Measurements from ENCODE around the gene MELK.
A peak's percentile ranks its signal among the peaks of the same experiment; 100 is the strongest.

The MELK gene

DNA sequence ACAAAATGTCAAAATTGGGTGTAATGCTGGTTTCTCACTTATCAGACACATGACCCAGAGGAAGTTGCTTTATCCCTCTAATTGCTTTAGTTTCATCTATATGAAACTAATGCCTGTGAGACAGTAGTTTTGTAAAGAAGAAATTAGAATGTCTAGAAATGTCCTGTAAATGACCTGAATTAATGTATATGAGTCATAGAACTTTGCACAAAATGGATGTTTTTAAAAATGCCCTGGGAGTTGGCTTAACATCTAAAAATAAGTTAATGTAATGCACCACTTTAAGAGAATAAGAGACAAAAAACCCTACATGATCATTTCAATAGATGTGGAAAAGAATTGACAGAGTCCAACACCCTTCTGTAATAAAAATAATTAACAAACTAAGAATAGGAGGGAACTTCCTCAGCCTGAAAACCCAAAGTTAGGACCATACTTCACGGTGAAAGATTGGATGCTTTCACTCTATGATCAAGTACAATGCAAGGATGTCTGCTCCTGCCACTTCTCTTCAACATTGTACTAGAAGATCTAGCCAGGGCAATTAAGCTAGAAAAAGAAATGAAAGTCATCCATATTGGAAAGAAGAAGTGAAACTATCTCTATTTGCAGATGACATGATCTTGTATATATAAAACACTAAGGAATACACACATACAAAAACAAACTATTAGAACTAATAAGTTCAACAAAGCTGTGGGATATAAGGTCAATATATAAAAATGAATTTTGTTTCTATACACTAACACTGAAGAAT, 117.9 kb downstream of the MELK start:
- H3K4me1 ChIP-seq (ENCODE audit: low read length) = 0 out of 2 replicates have a peak, but pooled peaks cover 11% of the 10 kb centered on the region
- H3K4me2 ChIP-seq (ENCODE audit: low read depth, low read length) = no peak overlapping the region
- TF ChIP-seq, protein P1, sequence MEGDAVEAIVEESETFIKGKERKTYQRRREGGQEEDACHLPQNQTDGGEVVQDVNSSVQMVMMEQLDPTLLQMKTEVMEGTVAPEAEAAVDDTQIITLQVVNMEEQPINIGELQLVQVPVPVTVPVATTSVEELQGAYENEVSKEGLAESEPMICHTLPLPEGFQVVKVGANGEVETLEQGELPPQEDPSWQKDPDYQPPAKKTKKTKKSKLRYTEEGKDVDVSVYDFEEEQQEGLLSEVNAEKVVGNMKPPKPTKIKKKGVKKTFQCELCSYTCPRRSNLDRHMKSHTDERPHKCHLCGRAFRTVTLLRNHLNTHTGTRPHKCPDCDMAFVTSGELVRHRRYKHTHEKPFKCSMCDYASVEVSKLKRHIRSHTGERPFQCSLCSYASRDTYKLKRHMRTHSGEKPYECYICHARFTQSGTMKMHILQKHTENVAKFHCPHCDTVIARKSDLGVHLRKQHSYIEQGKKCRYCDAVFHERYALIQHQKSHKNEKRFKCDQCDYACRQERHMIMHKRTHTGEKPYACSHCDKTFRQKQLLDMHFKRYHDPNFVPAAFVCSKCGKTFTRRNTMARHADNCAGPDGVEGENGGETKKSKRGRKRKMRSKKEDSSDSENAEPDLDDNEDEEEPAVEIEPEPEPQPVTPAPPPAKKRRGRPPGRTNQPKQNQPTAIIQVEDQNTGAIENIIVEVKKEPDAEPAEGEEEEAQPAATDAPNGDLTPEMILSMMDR (IDR thresholded peaks at IDR 0.05; ENCODE audit: low read length) = no peak
- no peak for TF ChIP-seq EZH2 (optimal IDR thresholded peaks at IDR 0.05; ENCODE audit: low read depth, low read length)
- TF ChIP-seq EZH2phosphoT487 (IDR thresholded peaks at IDR 0.05; ENCODE audit: low read length) = no peak
- no peaks in the 10 kb centered on the region for H3K9me3 ChIP-seq (replicated peaks; ENCODE audit: insufficient read depth, low read length)
- no peaks in the 10 kb centered on the region for H3K36me3 ChIP-seq (replicated peaks; ENCODE audit: insufficient read depth, low read length)
- H4K20me1 ChIP-seq (ENCODE audit: insufficient read depth, low read length) = no peaks in the 10 kb centered on the region
- H3K27me3 ChIP-seq (replicated peaks; ENCODE audit: insufficient read depth, low read length) = no peaks in the 10 kb centered on the region
- no peak overlapping the region for H2AFZ ChIP-seq (ENCODE audit: low read length)
- peak; percentile 21 for DNase-seq
- H3K27ac ChIP-seq (ENCODE audit: low read length) = no peak overlapping the region
- no peak overlapping the region for H3K4me3 ChIP-seq (ENCODE audit: low read length)
- no peak overlapping the region for H3K9ac ChIP-seq (ENCODE audit: low read length)
- no peaks in the 10 kb centered on the region for H3K79me2 ChIP-seq (ENCODE audit: low read length)
- no peaks in the 10 kb centered on the region for H3F3A ChIP-seq (ENCODE audit: insufficient read depth, low read length)
- no peaks in the 10 kb centered on the region for H3K9me2 ChIP-seq (replicated peaks; ENCODE audit: insufficient read depth, low read length)

DNA sequence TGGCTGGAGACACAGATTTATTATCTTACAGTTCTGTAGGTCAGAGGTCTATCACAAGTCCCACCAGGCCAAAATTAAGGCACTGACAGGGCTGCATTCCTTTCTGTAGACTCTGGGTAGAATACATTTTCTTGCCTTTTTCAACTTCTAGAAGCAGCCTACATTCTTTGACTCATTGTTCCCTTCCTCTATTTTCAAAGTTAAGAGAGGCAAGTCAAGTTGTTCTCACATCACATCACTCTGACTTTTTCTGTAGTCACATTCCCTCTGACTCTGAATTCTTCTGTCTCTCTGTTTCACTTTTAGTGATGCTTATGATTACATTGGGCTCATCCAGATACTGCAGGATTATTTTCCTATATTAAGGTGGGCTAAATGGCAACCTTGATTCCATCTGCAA, 119.0 kb downstream of the MELK start:
- Histone ChIP-seq H3K27me3 (replicated peaks; ENCODE audit: insufficient read depth, low read length) (no peaks in the 10 kb centered on the region), H3K27ac (ENCODE audit: low read length) (no peak overlapping the region), H3K9me2 (replicated peaks; ENCODE audit: insufficient read depth, low read length) (no peaks in the 10 kb centered on the region), H3F3A (ENCODE audit: insufficient read depth, low read length) (no peaks in the 10 kb centered on the region), H3K4me2 (ENCODE audit: low read depth, low read length) (no peak overlapping the region), H3K79me2 (ENCODE audit: low read length) (no peaks in the 10 kb centered on the region), H4K20me1 (ENCODE audit: insufficient read depth, low read length) (no peaks in the 10 kb centered on the region), H3K9me3 (replicated peaks; ENCODE audit: insufficient read depth, low read length) (no peaks in the 10 kb centered on the region), H3K4me1 (ENCODE audit: low read length) (0 out of 2 replicates have a peak, but pooled peaks cover 11% of the 10 kb centered on the region), H3K36me3 (replicated peaks; ENCODE audit: insufficient read depth, low read length) (no peaks in the 10 kb centered on the region), H3K4me3 (ENCODE audit: low read length) (no peak overlapping the region), H2AFZ (ENCODE audit: low read length) (no peak overlapping the region), H3K9ac (ENCODE audit: low read length) (no peak overlapping the region)
- TF ChIP-seq, protein P1 (IDR thresholded peaks at IDR 0.05; ENCODE audit: low read length) = no peak
- TF ChIP-seq EZH2 (optimal IDR thresholded peaks at IDR 0.05; ENCODE audit: low read depth, low read length) = no peak
- no peak for TF ChIP-seq EZH2phosphoT487 (IDR thresholded peaks at IDR 0.05; ENCODE audit: low read length)
- DNase-seq = no peak

DNA sequence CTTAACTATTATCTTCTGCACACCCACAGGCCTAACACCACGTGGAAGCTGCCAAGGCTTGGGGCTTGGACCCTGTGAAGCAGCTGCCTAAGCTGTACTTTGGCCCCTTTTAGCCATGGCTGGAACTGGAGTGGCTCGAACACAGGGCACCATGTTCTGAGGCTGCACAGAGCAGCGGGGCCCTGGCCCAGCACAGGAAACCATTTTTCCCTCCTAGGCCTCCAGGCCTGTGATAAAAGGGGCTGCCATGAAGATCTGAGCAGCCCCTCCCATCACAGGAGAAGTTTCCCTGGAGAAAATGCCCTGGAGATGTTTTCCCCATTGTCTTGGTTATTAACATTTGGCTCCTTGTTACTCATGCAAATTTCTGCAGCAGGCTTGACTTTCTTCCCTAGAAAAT, 126.3 kb downstream of the MELK start:
- no peak overlapping the region for H3K4me2 ChIP-seq (ENCODE audit: low read depth, low read length)
- no peaks in the 10 kb centered on the region for H3K4me1 ChIP-seq (ENCODE audit: low read length)
- no peaks in the 10 kb centered on the region for H3K9me2 ChIP-seq (replicated peaks; ENCODE audit: insufficient read depth, low read length)
- TF ChIP-seq EZH2phosphoT487 (IDR thresholded peaks at IDR 0.05; ENCODE audit: low read length) (no peak), EZH2 (optimal IDR thresholded peaks at IDR 0.05; ENCODE audit: low read depth, low read length) (no peak)
- TF ChIP-seq, protein P1 (IDR thresholded peaks at IDR 0.05; ENCODE audit: low read length) = no peak
- no peak for DNase-seq
- no peak overlapping the region for H2AFZ ChIP-seq (ENCODE audit: low read length)
- no peak overlapping the region for H3K9ac ChIP-seq (ENCODE audit: low read length)
- H3K27ac ChIP-seq (ENCODE audit: low read length) = no peak overlapping the region
- no peaks in the 10 kb centered on the region for H3K27me3 ChIP-seq (replicated peaks; ENCODE audit: insufficient read depth, low read length)
- no peaks in the 10 kb centered on the region for H3K36me3 ChIP-seq (replicated peaks; ENCODE audit: insufficient read depth, low read length)
- no peaks in the 10 kb centered on the region for H4K20me1 ChIP-seq (ENCODE audit: insufficient read depth, low read length)
- no peaks in the 10 kb centered on the region for H3K79me2 ChIP-seq (ENCODE audit: low read length)
- no peaks in the 10 kb centered on the region for H3F3A ChIP-seq (ENCODE audit: insufficient read depth, low read length)
- no peaks in the 10 kb centered on the region for H3K9me3 ChIP-seq (replicated peaks; ENCODE audit: insufficient read depth, low read length)
- no peak overlapping the region for H3K4me3 ChIP-seq (ENCODE audit: low read length)
